ENCODE results near the gene AKT3. TPM values are rescaled to one million over a fixed set of nuclear protein-coding genes. Genes with fewer than 3 reads are reported as not detected.

Gene AKT3
- total and polyA plus RNA-seq, 2 of the 8 experiments (the other 6 are each of a cell fraction or from before 2014, with no cell fraction given), result 6.0 to 36.4 TPM

DNA sequence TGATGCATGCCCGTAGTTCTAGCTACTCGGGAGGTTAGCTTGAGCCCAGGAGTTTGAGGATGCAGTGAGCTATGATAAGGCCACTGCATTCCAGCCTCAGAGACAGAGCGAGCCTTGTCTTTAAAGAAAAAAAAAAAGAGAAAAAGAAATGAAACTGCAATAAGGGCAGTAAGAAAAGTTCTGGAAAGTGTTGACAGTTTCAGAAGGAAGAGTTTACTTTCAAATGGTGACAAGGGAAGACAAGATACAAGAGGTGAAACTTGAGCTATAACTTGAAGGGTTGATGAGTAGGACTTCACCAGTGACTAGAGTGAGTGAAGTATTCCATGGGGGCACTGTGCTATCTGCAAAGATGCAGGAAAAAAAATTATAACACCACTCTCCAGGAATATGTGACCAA, 125.0 kb downstream of the AKT3 start:
- H4K8ac ChIP-seq (ENCODE audit: extremely low read depth, insufficient read depth, low read length), result no peak overlapping the region
- H4K20me1 ChIP-seq (replicated peaks in 1 of 2; ENCODE audit: control insufficient read depth in 1 of 2, insufficient read depth in 2 of 2, low read length in 2 of 2), result no peaks in the 10 kb centered on the region
- no peak overlapping the region for H4K5ac ChIP-seq (ENCODE audit: insufficient read length, low read depth, low read length)
- H3K23ac ChIP-seq (ENCODE audit: insufficient read length), result no peak overlapping the region
- H3K36me3 ChIP-seq (ENCODE audit: control insufficient read depth in 2 of 4, insufficient read depth in 4 of 4, low read length in 3 of 4), result no peaks in the 10 kb centered on the region
- no peak overlapping the region for H2BK20ac ChIP-seq (ENCODE audit: low read length)
- H3K9ac ChIP-seq (replicated peaks in 1 of 4; ENCODE audit: extremely low read depth in 1 of 4, low read depth in 3 of 4, low read length in 3 of 4), result no peak overlapping the region
- H2BK12ac ChIP-seq (ENCODE audit: low read depth, low read length), result no peak overlapping the region
- H3K27me3 ChIP-seq (replicated peaks in 1 of 4; ENCODE audit: control insufficient read depth in 3 of 4, extremely low read depth in 1 of 4, insufficient read depth in 3 of 4, low read length in 3 of 4), result no peaks in the 10 kb centered on the region
- H2AK5ac ChIP-seq (ENCODE audit: low read depth, low read length), result no peak overlapping the region
- no peak overlapping the region for H2BK5ac ChIP-seq (ENCODE audit: low read depth, low read length)
- H3K27ac ChIP-seq (ENCODE audit: low read depth, low read length), result no peak overlapping the region
- H2BK120ac ChIP-seq (replicated peaks; ENCODE audit: low read depth, low read length), result no peak overlapping the region
- no peaks in the 10 kb centered on the region; the same call in 1 of the 2 replicates for H3K79me1 ChIP-seq (ENCODE audit: low read depth, low read length)
- H3K14ac ChIP-seq (ENCODE audit: insufficient read length), result no peak overlapping the region
- no peak overlapping the region for H3K56ac ChIP-seq (replicated peaks; ENCODE audit: insufficient read length, low read depth, low read length)
- 95% methylated on average over 3 of the region's 3 CpGs; no CpG with 5 or more reads in 1 of the 2 experiments for WGBS, 2 experiments (ENCODE audit: extremely low coverage in 1 of 2, insufficient coverage in 1 of 2, insufficient read length in 1 of 2, insufficient replicate concordance in 2 of 2, low coverage in 1 of 2, low lambda C conversion rate in 2 of 2, missing lambda C conversion rate in 1 of 2)
- no peak overlapping the region for H3K4me3 ChIP-seq (ENCODE audit: extremely low read depth in 1 of 4, insufficient read depth in 2 of 4, low read depth in 3 of 4, low read length in 4 of 4)
- POLR2A ChIA-PET (ENCODE audit: partially characterized antibody), result no interaction called here
- no peak overlapping the region for H3K4me2 ChIP-seq (ENCODE audit: insufficient read depth in 1 of 2, low read depth in 2 of 2, low read length in 2 of 2)
- CTCF ChIA-PET (ENCODE audit: partially characterized antibody), result interaction anchor here (1.4 kb wide), 1 partner anchor 8 kb away, joined by 3 read pairs; no protein-coding TSS in a partner anchor
- TF ChIP-seq BACH1 (IDR thresholded peaks at IDR 0.05; ENCODE audit: low read length), result no peak
- no peak for TF ChIP-seq BRCA1 (IDR thresholded peaks at IDR 0.05; ENCODE audit: low read depth, low read length)
- no peak for TF ChIP-seq CEBPB (IDR thresholded peaks at IDR 0.05; ENCODE audit: low read depth, low read length)
- no peak for TF ChIP-seq KDM4A (IDR thresholded peaks at IDR 0.05; ENCODE audit: low read depth, low read length, severe bottlenecking)
- no peak for TF ChIP-seq GABPA (IDR thresholded peaks at IDR 0.05; ENCODE audit: borderline replicate concordance, insufficient read depth, low read length)
- no peak for TF ChIP-seq BCL11A (IDR thresholded peaks at IDR 0.05; ENCODE audit: low read depth in 2 of 2, low read length in 2 of 2)
- TF ChIP-seq JUN (IDR thresholded peaks at IDR 0.05; ENCODE audit: low read depth, low read length), result no peak
- TF ChIP-seq FOSL1 (IDR thresholded peaks at IDR 0.05; ENCODE audit: insufficient read depth, low read depth, low read length), result no peak
- TF ChIP-seq TAF1 (IDR thresholded peaks at IDR 0.05; ENCODE audit: low read depth, low read length), result no peak
- no peak for TF ChIP-seq TCF12 (IDR thresholded peaks at IDR 0.05; ENCODE audit: low read depth, low read length)
- no peaks in the 10 kb centered on the region for H3K23me2 ChIP-seq (ENCODE audit: low read depth, low read length)
- no peak overlapping the region for H3K18ac ChIP-seq (ENCODE audit: extremely low read depth, low read length)
- FAIRE-seq (peak; percentile 42), DNase-seq (ENCODE audit: low read depth in 1 of 2, low spot score in 2 of 2) (no peak)
- no peaks in the 10 kb centered on the region; a peak in 1 of 4 replicates for H3K79me2 ChIP-seq (ENCODE audit: control insufficient read depth in 1 of 2, insufficient read depth in 2 of 2, low read length in 2 of 2)
- H3K4me1 ChIP-seq (replicated peaks in 1 of 4; ENCODE audit: control insufficient read depth in 3 of 4, insufficient read depth in 4 of 4, low read length in 3 of 4), result peaks cover 0 to 5% (median 0%) of the 10 kb centered on the region in 4 experiments; a peak in 1 of 7 replicates
- no peak overlapping the region for H4K91ac ChIP-seq (replicated peaks; ENCODE audit: insufficient read length, low read length)
- H3K4ac ChIP-seq (replicated peaks; ENCODE audit: insufficient read length, low read depth, low read length), result no peak overlapping the region
- H2BK15ac ChIP-seq (ENCODE audit: low read length), result no peak overlapping the region
- H3K9me3 ChIP-seq (ENCODE audit: insufficient read depth in 2 of 2, low read depth in 1 of 2, low read length in 1 of 2), result no peaks in the 10 kb centered on the region
- no peak overlapping the region for H2AFZ ChIP-seq (ENCODE audit: low read length)

Data from H1 (cell line).